HepG2 (cell line): ENCODE data around the gene RAB34. TPM values are rescaled to one million over a fixed set of nuclear protein-coding genes. Genes with fewer than 3 reads are reported as not detected.

Experiments used
- BORCS8-MEF2B ChIP-seq: sonication (generic); formaldehyde crosslinking; IDR thresholded peaks from 2 replicates; pipeline ENCODE4 v1.8.0; 2022; ENCODE audit warnings: mild to moderate bottlenecking, missing genetic modification reagents
- CCDC6 ChIP-seq: sonication (generic); formaldehyde crosslinking; IDR thresholded peaks from 2 replicates; pipeline ENCODE4 v1.8.1; 2022; ENCODE audit warnings: mild to moderate bottlenecking, missing genetic modification reagents, moderate library complexity
- DMAP1 ChIP-seq: IDR thresholded peaks from 2 replicates; pipeline ENCODE4 v1.6.1; 2016
- GZF1 ChIP-seq: sonication (generic); formaldehyde crosslinking; IDR thresholded peaks from 2 replicates; pipeline ENCODE4 v1.5.1; 2020; ENCODE audit warnings: mild to moderate bottlenecking, missing genetic modification reagents
- KDM2A ChIP-seq: sonication (generic); formaldehyde crosslinking; IDR thresholded peaks from 2 replicates; pipeline ENCODE4 v1.4.0; 2020; ENCODE audit warnings: low read depth, missing genetic modification reagents, borderline replicate concordance
- KDM5B ChIP-seq: sonication (generic); formaldehyde crosslinking; IDR thresholded peaks from 2 replicates; pipeline ENCODE4 v1.4.0; 2020; ENCODE audit warnings: missing genetic modification reagents, mild to moderate bottlenecking, borderline replicate concordance
- NAIF1 ChIP-seq: sonication (generic); formaldehyde crosslinking; IDR thresholded peaks from 2 replicates; pipeline ENCODE4 v1.5.0; 2020; ENCODE audit warnings: mild to moderate bottlenecking, missing genetic modification reagents, borderline replicate concordance
- PRPF4 ChIP-seq: fragments of 200-400 bp; formaldehyde crosslinking; IDR thresholded peaks from 2 replicates; pipeline ENCODE4 v1.6.1; 2016; ENCODE audit warnings: low read length, low read depth; ENCODE audit not compliant: poor library complexity, severe bottlenecking
- RARA ChIP-seq: IDR thresholded peaks from 2 replicates; pipeline ENCODE4 v1.6.1; 2016; ENCODE audit warnings: missing genetic modification reagents, missing compliant biosample characterization
- SAFB2 ChIP-seq: sonication (generic); formaldehyde crosslinking; IDR thresholded peaks from 2 replicates; pipeline ENCODE4 v1.5.1; 2020; ENCODE audit warnings: missing genetic modification reagents, low read depth, mild to moderate bottlenecking, borderline replicate concordance
- SMAD3 ChIP-seq: sonication (generic); formaldehyde crosslinking; IDR thresholded peaks from 2 replicates; pipeline ENCODE4 v1.4.0; 2020; ENCODE audit warnings: missing genetic modification reagents
- TAF1 ChIP-seq: sonication (generic); formaldehyde crosslinking; IDR thresholded peaks from 2 replicates; pipeline ENCODE4 v1.4.0; 2020; ENCODE audit warnings: missing genetic modification reagents
- THAP11 ChIP-seq: IDR thresholded peaks from 2 replicates; pipeline ENCODE4 v1.6.1; 2016; ENCODE audit warnings: missing biosample characterization, missing genetic modification reagents
- YEATS2 ChIP-seq: sonication (generic); formaldehyde crosslinking; IDR thresholded peaks from 2 replicates; pipeline ENCODE4 v1.4.0; 2020; ENCODE audit warnings: missing genetic modification reagents, borderline replicate concordance
- ZBTB38 ChIP-seq: sonication (generic); formaldehyde crosslinking; IDR thresholded peaks from 2 replicates; pipeline ENCODE4 v1.5.1; 2020; ENCODE audit warnings: mild to moderate bottlenecking, missing genetic modification reagents
- ZC3H13 ChIP-seq: sonication (generic); formaldehyde crosslinking; IDR thresholded peaks from 2 replicates; pipeline ENCODE4 v1.8.1; 2023; ENCODE audit warnings: mild to moderate bottlenecking, missing genetic modification reagents, moderate library complexity
- ZFX ChIP-seq: sonication (generic); formaldehyde crosslinking; IDR thresholded peaks from 2 replicates; pipeline ENCODE4 v1.4.0; 2020; ENCODE audit warnings: mild to moderate bottlenecking, low read depth, missing genetic modification reagents, moderate library complexity
- ZNF720 ChIP-seq: sonication (generic); formaldehyde crosslinking; IDR thresholded peaks from 2 replicates; pipeline ENCODE4 v1.4.0; 2020; ENCODE audit warnings: missing genetic modification reagents
- ZSCAN31 ChIP-seq: sonication (generic); formaldehyde crosslinking; IDR thresholded peaks from 2 replicates; pipeline ENCODE4 v1.5.0; 2020; ENCODE audit warnings: low read depth, mild to moderate bottlenecking, missing genetic modification reagents
- polyA plus RNA-seq, 8 experiments: library from polyadenylated mRNA; depleted of rRNA in 3 of 8; stranded (reverse) in 7 of 8; unstranded in 1 of 8; fragments of >200 nt; fragmentation: Illumina TruSeq in 4 of 8; extraction: Trizol in 4 of 8; gene quantifications; 2 replicates each; pipeline versions ENCODE4 v1.2.1 to v1.2.3, GENCODE V29; 2011 to 2016; ENCODE audit warnings: low read depth in 4 of 8, missing spikeins in 1 of 8, mixed read lengths in 1 of 8; ENCODE audit not compliant: insufficient read depth in 1 of 8
- total RNA-seq, 5 experiments: library from RNA; depleted of rRNA; stranded (reverse); fragments of >200 nt; fragmentation: Illumina TruSeq; extraction: Trizol; gene quantifications; 2 replicates each; pipeline ENCODE4 v1.2.3, GENCODE V29; 2016; ENCODE audit warnings: low read depth in 1 of 5
- TF ChIP-seq, protein P1 (sequence below): sonication (generic); formaldehyde crosslinking; IDR thresholded peaks from 2 replicates; pipeline ENCODE4 v1.5.0; 2020; ENCODE audit warnings: mild to moderate bottlenecking, missing genetic modification reagents, borderline replicate concordance
- TF ChIP-seq, protein P2 (sequence below): sonication (generic); formaldehyde crosslinking; IDR thresholded peaks from 2 replicates; pipeline ENCODE4 v1.4.0; 2020; ENCODE audit warnings: missing genetic modification reagents, borderline replicate concordance
- TF ChIP-seq, protein P3 (sequence below): sonication (generic); formaldehyde crosslinking; IDR thresholded peaks from 2 replicates; pipeline ENCODE4 v1.5.1; 2020; ENCODE audit warnings: mild to moderate bottlenecking, missing genetic modification reagents, borderline replicate concordance
- TF ChIP-seq, protein P4 (sequence below): sonication (generic); formaldehyde crosslinking; IDR thresholded peaks from 2 replicates; pipeline ENCODE4 v1.8.1; 2023; ENCODE audit warnings: mild to moderate bottlenecking, moderate library complexity, missing genetic modification reagents

The RAB34 gene
- total and polyA plus RNA-seq, 2 of the 13 experiments (the other 11 are each of a cell fraction or from before 2014, with no cell fraction given) = 0.49 TPM; not detected in 1

DNA sequence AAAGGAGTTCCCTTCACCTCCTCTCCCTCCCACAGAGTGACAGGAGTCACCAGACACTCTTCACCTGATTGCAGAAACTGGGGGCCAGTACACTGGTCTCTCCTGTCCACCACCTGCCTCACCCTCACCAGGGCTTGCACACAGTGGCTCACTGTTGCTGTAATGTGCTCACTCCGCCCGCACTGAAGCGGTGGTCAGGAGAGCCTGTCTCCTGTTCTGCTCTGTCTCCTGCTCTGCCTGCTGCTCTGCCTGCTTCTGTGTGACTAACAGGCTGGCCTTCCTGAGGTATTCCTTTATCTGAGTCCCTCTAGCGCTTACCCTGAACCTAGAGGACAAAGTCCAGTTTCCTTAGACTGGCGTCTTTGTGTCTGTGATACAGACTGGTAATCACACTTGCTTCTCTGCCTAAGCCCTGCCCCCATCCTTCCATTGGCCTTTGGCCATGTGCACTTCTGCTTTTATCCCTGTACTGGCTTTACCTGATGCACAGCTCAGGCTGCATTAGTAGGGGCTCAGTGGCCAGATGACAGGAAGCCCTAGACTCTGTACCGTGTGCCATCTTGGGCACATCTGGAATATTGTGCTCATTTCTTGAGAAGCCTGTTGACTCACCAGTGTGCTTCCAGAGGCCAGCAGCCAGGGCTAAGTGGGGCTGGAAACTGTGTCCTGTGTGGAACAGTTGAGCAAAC is 19.3 kb downstream of the RAB34 start (continued):
- TF ChIP-seq GZF1 = 0 out of 2 replicates have a peak, but pooled peaks have one; percentile 41
- TF ChIP-seq TAF1 = peak; percentile 77
- peak; percentile 68 for TF ChIP-seq RARA (CRISPR knock-in tag)
- peak; percentile 92 for TF ChIP-seq DMAP1
- peak; percentile 79 for TF ChIP-seq ZBTB38 (CRISPR knock-in tag)
- peak; percentile 47; the same call in 1 of the 2 replicates for TF ChIP-seq NAIF1
- TF ChIP-seq KDM5B (CRISPR knock-in tag) = peak; percentile 43; the same call in 1 of the 2 replicates
- peak; percentile 74 for TF ChIP-seq ZFX (CRISPR knock-in tag)
- TF ChIP-seq, protein P1, sequence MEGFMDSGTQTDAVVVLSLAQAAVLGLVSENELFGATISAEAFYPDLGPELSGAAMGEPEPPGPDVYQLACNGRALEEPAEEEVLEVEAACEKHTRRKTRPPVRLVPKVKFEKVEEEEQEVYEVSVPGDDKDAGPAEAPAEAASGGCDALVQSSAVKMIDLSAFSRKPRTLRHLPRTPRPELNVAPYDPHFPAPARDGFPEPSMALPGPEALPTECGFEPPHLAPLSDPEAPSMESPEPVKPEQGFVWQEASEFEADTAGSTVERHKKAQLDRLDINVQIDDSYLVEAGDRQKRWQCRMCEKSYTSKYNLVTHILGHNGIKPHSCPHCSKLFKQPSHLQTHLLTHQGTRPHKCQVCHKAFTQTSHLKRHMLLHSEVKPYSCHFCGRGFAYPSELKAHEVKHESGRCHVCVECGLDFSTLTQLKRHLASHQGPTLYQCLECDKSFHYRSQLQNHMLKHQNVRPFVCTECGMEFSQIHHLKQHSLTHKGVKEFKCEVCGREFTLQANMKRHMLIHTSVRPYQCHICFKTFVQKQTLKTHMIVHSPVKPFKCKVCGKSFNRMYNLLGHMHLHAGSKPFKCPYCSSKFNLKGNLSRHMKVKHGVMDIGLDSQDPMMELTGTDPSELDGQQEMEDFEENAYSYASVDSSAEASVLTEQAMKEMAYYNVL (CRISPR knock-in tag) = peak; percentile 68
- TF ChIP-seq KDM2A (CRISPR knock-in tag) = peak; percentile 69
- peak; percentile 76; the same call in 1 of the 2 replicates for TF ChIP-seq YEATS2 (CRISPR knock-in tag)
- TF ChIP-seq, protein P2, sequence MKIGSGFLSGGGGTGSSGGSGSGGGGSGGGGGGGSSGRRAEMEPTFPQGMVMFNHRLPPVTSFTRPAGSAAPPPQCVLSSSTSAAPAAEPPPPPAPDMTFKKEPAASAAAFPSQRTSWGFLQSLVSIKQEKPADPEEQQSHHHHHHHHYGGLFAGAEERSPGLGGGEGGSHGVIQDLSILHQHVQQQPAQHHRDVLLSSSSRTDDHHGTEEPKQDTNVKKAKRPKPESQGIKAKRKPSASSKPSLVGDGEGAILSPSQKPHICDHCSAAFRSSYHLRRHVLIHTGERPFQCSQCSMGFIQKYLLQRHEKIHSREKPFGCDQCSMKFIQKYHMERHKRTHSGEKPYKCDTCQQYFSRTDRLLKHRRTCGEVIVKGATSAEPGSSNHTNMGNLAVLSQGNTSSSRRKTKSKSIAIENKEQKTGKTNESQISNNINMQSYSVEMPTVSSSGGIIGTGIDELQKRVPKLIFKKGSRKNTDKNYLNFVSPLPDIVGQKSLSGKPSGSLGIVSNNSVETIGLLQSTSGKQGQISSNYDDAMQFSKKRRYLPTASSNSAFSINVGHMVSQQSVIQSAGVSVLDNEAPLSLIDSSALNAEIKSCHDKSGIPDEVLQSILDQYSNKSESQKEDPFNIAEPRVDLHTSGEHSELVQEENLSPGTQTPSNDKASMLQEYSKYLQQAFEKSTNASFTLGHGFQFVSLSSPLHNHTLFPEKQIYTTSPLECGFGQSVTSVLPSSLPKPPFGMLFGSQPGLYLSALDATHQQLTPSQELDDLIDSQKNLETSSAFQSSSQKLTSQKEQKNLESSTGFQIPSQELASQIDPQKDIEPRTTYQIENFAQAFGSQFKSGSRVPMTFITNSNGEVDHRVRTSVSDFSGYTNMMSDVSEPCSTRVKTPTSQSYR (CRISPR knock-in tag) = peak; percentile 95
- peak; percentile 66 for TF ChIP-seq BORCS8-MEF2B (CRISPR knock-in tag)
- TF ChIP-seq THAP11 (CRISPR knock-in tag) = peak; percentile 88
- peak; percentile 82 for TF ChIP-seq ZSCAN31 (CRISPR knock-in tag)
- no peak for TF ChIP-seq SAFB2
- TF ChIP-seq CCDC6 = peak; percentile 48; the same call in 1 of the 2 replicates
- TF ChIP-seq, protein P3, sequence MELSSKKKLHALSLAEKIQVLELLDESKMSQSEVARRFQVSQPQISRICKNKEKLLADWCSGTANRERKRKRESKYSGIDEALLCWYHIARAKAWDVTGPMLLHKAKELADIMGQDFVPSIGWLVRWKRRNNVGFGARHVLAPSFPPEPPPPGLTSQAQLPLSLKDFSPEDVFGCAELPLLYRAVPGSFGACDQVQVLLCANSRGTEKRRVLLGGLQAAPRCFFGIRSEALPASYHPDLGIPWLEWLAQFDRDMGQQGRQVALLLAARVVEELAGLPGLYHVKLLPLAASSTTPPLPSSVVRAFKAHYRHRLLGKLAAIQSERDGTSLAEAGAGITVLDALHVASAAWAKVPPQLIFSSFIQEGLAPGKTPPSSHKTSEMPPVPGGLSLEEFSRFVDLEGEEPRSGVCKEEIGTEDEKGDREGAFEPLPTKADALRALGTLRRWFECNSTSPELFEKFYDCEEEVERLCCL (CRISPR knock-in tag) = no peak
- TF ChIP-seq PRPF4 = peak; percentile 47
- TF ChIP-seq SMAD3 (CRISPR knock-in tag) = 0 out of 2 replicates have a peak, but pooled peaks have one; percentile 18
- no peak for TF ChIP-seq ZNF720 (CRISPR knock-in tag)
- peak; percentile 72; the same call in 1 of the 2 replicates for TF ChIP-seq ZC3H13 (CRISPR knock-in tag)
- TF ChIP-seq, protein P4, sequence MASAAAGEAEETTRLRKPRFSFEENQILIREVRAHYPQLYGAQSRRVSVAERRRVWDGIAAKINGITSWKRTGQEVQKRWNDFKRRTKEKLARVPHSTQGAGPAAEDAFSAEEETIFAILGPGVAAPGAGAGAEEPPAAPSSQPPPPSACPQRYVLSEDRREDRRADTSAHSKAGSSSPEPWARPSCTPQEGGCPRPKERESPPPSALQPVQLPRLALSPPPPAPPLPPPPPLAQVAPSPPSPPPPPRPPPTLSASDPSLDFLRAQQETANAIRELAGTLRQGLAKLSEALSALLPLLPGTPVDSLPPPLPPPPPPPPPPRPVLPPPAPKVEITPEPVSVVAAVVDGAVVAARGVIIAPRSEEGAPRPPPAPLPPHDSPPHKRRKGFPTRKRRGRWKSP (CRISPR knock-in tag) = no peak
